Lower lobe of right lung (tissue), 2 donors: Measurements from ENCODE around the gene TBC1D22B. TPM values are rescaled to one million over a fixed set of nuclear protein-coding genes. Genes with fewer than 3 reads are reported as not detected.

Source experiments
- ATAC-seq, 2 donors: fragments of 200-7000 bp; cut with Tn5 transposase; one replicate each; pipeline ENCODE4 v1.9.1; 2020 to 2022; ENCODE audit warnings: mild to moderate bottlenecking in 2 of 2, moderate library complexity in 2 of 2
- DNase-seq: peaks from one replicate; pipeline ENCODE4 v3.0.0-alpha.2; 2020
- H3K27ac ChIP-seq: fragments of 200-600 bp; one replicate; pipeline ENCODE4 v1.8.0; 2022
- H3K27me3 ChIP-seq: fragments of 200-600 bp; one replicate; pipeline ENCODE4 v1.8.0; 2022; ENCODE audit warnings: low read depth
- H3K36me3 ChIP-seq: fragments of 200-600 bp; one replicate; pipeline ENCODE4 v1.8.0; 2022; ENCODE audit warnings: mild to moderate bottlenecking
- H3K4me1 ChIP-seq: fragments of 200-600 bp; one replicate; pipeline ENCODE4 v1.8.0; 2022
- H3K4me3 ChIP-seq: fragments of 200-600 bp; one replicate; pipeline ENCODE4 v1.8.0; 2022; ENCODE audit warnings: mild to moderate bottlenecking
- H3K9me3 ChIP-seq: fragments of 200-600 bp; one replicate; pipeline ENCODE4 v1.8.0; 2022
- intact Hi-C: fragments of 100-400 bp; cut with DNase I; formaldehyde crosslinking; loops from one replicate; pipeline ENCODE4 v1.11.0; 2022
- total RNA-seq: library from RNA; stranded (reverse); fragmentation: NEBNext Ultra II Directional; extraction: Animal tissue kit (Norgen Biotek cat#: 25700); gene quantifications from one replicate; pipeline ENCODE4 v1.2.1, GENCODE V29; 2021
- TF ChIP-seq, protein P1 (sequence below): fragments of 200-600 bp; IDR thresholded peaks from one replicate; pipeline ENCODE4 v1.8.0; 2022; ENCODE audit warnings: antibody characterized with exemption, mild to moderate bottlenecking
- donor health status: DM: no; HTN: yes; CAD: no; lungs with severe emphysema.

TBC1D22B gene
- total RNA-seq, 1 donor from 2014 or later = 11.5 TPM

DNA sequence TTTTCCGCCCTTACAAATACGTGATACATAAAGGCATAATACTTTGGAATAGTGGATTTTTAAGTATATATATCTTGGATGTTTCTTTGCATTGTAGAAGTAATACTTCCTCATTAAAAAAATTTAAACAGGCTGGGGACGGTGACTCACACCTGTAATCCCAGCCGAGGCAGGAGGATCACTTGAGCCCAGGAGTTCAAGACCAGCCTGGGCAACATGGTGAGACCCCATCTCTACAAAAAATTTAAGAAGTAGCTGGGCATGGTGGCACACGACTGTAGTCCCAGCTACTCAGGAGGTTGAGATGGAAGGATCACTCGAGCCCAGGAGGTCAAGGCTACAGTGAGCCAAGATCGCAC is 57.6 kb downstream of the TBC1D22B start:
- DNase-seq (no peak), ATAC-seq (no peak)
- Histone ChIP-seq H3K9me3 (no peaks in the 10 kb centered on the region), H3K4me3 (no peak overlapping the region), H3K27me3 (no peaks in the 10 kb centered on the region), H3K4me1 (no peaks in the 10 kb centered on the region), H3K27ac (no peak overlapping the region), H3K36me3 (peaks cover 78% of the 10 kb centered on the region)
- intact Hi-C loops = no loop called here
- TF ChIP-seq, protein P1, sequence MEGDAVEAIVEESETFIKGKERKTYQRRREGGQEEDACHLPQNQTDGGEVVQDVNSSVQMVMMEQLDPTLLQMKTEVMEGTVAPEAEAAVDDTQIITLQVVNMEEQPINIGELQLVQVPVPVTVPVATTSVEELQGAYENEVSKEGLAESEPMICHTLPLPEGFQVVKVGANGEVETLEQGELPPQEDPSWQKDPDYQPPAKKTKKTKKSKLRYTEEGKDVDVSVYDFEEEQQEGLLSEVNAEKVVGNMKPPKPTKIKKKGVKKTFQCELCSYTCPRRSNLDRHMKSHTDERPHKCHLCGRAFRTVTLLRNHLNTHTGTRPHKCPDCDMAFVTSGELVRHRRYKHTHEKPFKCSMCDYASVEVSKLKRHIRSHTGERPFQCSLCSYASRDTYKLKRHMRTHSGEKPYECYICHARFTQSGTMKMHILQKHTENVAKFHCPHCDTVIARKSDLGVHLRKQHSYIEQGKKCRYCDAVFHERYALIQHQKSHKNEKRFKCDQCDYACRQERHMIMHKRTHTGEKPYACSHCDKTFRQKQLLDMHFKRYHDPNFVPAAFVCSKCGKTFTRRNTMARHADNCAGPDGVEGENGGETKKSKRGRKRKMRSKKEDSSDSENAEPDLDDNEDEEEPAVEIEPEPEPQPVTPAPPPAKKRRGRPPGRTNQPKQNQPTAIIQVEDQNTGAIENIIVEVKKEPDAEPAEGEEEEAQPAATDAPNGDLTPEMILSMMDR = no peak

DNA sequence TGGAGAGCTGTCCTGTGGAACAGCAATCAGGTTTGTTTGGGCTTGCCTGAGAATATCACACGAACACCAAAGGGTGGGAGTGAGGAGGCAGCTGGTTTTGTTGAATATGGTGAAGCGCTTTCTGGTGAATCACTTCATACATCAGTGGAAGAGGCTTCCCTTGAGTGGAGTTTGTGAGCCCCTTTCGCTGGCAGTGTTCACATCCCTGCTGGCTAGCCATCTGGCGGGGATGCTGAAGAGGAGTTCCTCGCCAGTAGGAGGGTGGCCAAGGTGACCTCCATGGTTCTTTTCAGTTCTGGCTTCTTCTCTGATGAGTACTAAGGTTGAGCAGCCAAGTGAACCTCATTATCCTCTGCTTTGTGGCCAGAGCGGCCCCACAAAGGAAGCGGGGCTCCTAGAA is 58.5 kb downstream of the TBC1D22B start:
- peaks cover 87% of the 10 kb centered on the region for H3K36me3 ChIP-seq
- no peak overlapping the region for H3K27ac ChIP-seq
- H3K27me3 ChIP-seq = no peaks in the 10 kb centered on the region
- H3K9me3 ChIP-seq = no peaks in the 10 kb centered on the region
- DNase-seq = no peak
- H3K4me1 ChIP-seq = no peaks in the 10 kb centered on the region
- H3K4me3 ChIP-seq = no peak overlapping the region
- intact Hi-C loops = no loop called here
- ATAC-seq = no peak
- TF ChIP-seq, protein P1 = no peak

DNA sequence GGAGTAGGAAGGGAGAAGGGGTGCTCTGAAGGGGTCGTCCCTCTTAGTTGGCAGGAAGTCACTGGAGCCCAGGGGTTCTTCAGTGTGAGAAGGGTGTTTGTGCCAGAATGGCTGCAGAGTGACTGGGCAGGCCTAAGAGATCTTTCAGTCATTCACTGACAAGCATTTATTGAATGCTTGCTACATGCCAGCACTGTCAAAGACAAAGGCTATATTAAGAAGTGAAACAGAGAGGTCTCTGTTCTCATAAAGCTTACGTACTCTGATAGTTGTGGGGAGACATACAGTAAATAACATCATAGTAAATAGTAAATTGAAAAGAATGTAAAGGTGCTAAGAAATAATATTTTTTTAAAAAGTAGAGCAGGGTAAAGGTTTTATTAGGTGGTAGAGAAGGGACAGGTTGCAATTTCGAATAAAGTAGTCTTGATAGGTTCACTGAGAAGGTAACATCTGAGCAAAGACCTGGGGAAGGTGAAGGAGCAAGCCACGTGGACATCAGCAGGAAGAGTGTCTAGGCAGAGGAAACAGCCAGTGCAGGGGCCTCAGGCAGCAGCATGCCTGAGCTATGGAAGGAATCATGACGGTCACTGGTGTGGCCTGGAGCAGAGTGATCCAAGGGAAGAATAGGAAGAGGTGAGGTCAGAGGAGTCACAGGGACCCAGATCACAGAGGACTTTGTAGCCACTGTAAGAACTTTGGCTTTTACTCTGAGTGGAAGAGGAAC is 59.9 kb downstream of the TBC1D22B start:
- TF ChIP-seq, protein P1 = no peak
- no peaks in the 10 kb centered on the region for H3K4me1 ChIP-seq
- peaks cover 98% of the 10 kb centered on the region for H3K36me3 ChIP-seq
- H3K27ac ChIP-seq = no peak overlapping the region
- no peaks in the 10 kb centered on the region for H3K9me3 ChIP-seq
- DNase-seq (no peak), ATAC-seq (no peak)
- no peak overlapping the region for H3K4me3 ChIP-seq
- intact Hi-C loops = no loop called here
- no peaks in the 10 kb centered on the region for H3K27me3 ChIP-seq

DNA sequence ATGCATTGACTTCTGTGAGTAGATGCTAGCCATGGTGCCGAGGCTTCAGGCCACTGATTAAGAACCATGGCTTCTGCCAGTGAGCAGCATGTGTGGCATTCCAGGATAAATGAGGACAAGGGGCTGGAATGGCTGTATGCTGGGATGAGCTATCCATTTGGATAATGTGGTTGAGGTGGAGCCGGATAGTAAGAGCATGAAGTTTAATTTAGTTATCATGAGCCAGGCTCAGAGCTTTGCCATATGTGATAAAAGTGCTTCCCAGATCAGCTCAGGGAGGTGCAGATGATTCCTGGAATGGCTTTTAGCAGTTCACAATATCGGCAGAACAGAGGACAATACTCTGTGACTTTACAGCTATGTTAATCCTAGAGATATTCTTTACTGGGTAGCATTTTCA is 61.6 kb downstream of the TBC1D22B start:
- DNase-seq (no peak), ATAC-seq (no peak)
- intact Hi-C loops = no loop called here
- Histone ChIP-seq H3K27ac (no peak overlapping the region), H3K36me3 (peaks cover 89% of the 10 kb centered on the region), H3K9me3 (no peaks in the 10 kb centered on the region), H3K4me1 (peaks cover 3% of the 10 kb centered on the region), H3K4me3 (no peak overlapping the region), H3K27me3 (no peaks in the 10 kb centered on the region)
- TF ChIP-seq, protein P1 = no peak

DNA sequence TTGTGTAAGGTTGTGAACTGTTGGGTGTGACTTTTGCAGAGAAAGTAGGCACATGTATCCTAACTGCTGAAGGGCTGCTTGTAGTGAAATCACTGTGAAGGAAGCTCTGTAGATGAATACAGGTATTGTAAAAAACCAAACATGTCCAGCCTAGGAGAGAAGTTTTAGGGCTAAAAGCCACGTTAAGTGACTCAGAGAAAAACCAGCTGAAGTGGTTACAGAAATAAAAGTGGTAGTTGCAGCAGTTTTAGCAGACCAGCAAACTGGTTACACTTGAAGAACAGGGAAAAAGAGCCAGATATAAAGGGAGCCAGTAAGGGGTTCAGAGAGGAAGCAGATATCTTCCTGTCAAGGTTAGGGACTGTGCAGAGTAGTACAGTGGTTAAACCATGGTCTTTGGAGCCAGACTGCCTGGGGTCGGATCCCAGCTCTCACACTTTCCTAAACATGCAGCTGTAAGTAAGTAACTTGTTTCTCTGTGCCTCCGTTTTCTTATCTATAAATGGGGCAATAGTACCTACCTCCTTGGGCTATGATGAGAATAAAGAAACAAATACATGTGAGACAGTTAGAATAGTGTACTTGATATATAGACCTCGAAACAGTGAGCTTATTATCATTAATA is 62.4 kb downstream of the TBC1D22B start:
- H3K36me3 ChIP-seq = peaks cover 89% of the 10 kb centered on the region
- TF ChIP-seq, protein P1 = no peak
- no peak for ATAC-seq
- H3K27me3 ChIP-seq = no peaks in the 10 kb centered on the region
- no peak for DNase-seq
- no peak overlapping the region for H3K4me3 ChIP-seq
- no peaks in the 10 kb centered on the region for H3K9me3 ChIP-seq
- no peak overlapping the region for H3K27ac ChIP-seq
- intact Hi-C loops = no loop called here
- peaks cover 7% of the 10 kb centered on the region for H3K4me1 ChIP-seq
